ENCODE results near the gene UBE2L3. TPM values are rescaled to one million over a fixed set of nuclear protein-coding genes. Genes with fewer than 3 reads are reported as not detected.

The UBE2L3 gene
- total RNA-seq, 1 experiment from 2014 or later: 44.2 TPM

- Mint-ChIP-seq H3K36me3 (ENCODE audit: insufficient read depth, unreplicated experiment) (peaks cover 32% of the 10 kb centered on the region), H3K27ac (ENCODE audit: low read depth, unreplicated experiment) (no peak overlapping the region), H3K4me1 (ENCODE audit: insufficient read depth, unreplicated experiment) (peaks cover 8% of the 10 kb centered on the region), H3K9me3 (ENCODE audit: unreplicated experiment) (no peaks in the 10 kb centered on the region), H3K4me3 (ENCODE audit: unreplicated experiment) (no peak overlapping the region), H3K27me3 (ENCODE audit: insufficient read depth, unreplicated experiment) (no peaks in the 10 kb centered on the region)
- no peak for DNase-seq (ENCODE audit: unreplicated experiment)
- ChIA-PET CTCF (interaction anchor here (1.0 to 5.8 kb wide), 6 partner anchors 8 to 52 kb away, joined by 3 to 69 read pairs (median 6); partner anchors contain the start of gene SDF2L1), POLR2A (interaction anchor here (0.9 to 4.6 kb wide), 3 partner anchors 11 to 41 kb away, joined by 3 to 80 read pairs (median 3); partner anchors contain the start of gene SDF2L1)
- no peak for TF ChIP-seq CTCF (IDR thresholded peaks at IDR 0.05; ENCODE audit: unreplicated experiment)
- BruUV-seq (replicated peaks): no TSS peak
- intact Hi-C loops (cut with micrococcal nuclease): no loop called here
Measured at GRCh38 chr22:21631025-21631424, 63.5 kb downstream of the UBE2L3 start.

GRCh38 chr22:21632237-21632895 is 64.9 kb downstream of the UBE2L3 start, which contains the start of gene CCDC116:
CCDC116 (plus strand) TSS chr22:21632760; CDS start chr22:21633182, 422 bp downstream.
- POLR2A ChIA-PET: no interaction called here
- Mint-ChIP-seq H3K27me3 (ENCODE audit: insufficient read depth, unreplicated experiment) (no peaks in the 10 kb centered on the region), H3K9me3 (ENCODE audit: unreplicated experiment) (no peaks in the 10 kb centered on the region), H3K36me3 (ENCODE audit: insufficient read depth, unreplicated experiment) (peaks cover 18% of the 10 kb centered on the region), H3K4me1 (ENCODE audit: insufficient read depth, unreplicated experiment) (no peaks in the 10 kb centered on the region), H3K27ac (ENCODE audit: low read depth, unreplicated experiment) (no peak within 1 kb of the TSS), H3K4me3 (ENCODE audit: unreplicated experiment) (no peak within 1 kb of the TSS)
- intact Hi-C loops (cut with micrococcal nuclease): no loop called here
- DNase-seq (ENCODE audit: unreplicated experiment): no peak
- CTCF ChIA-PET: interaction anchor here (2.2 to 5.8 kb wide), 2 partner anchors 10 to 15 kb away, joined by 8 to 69 read pairs; partner anchors contain the start of gene SDF2L1
- no TSS peak for BruUV-seq (replicated peaks)
- TF ChIP-seq CTCF (IDR thresholded peaks at IDR 0.05; ENCODE audit: unreplicated experiment): no peak

GRCh38 chr22:21632931-21633330 is 65.4 kb downstream of the UBE2L3 start:
- POLR2A ChIA-PET: no interaction called here
- H3K4me3 Mint-ChIP-seq (ENCODE audit: unreplicated experiment): no peak overlapping the region

More at GRCh38 chr22:21632931-21633330, 65.4 kb downstream of the UBE2L3 start:
- Mint-ChIP-seq H3K27ac (ENCODE audit: low read depth, unreplicated experiment) (no peak overlapping the region), H3K36me3 (ENCODE audit: insufficient read depth, unreplicated experiment) (peaks cover 12% of the 10 kb centered on the region), H3K9me3 (ENCODE audit: unreplicated experiment) (no peaks in the 10 kb centered on the region), H3K27me3 (ENCODE audit: insufficient read depth, unreplicated experiment) (no peaks in the 10 kb centered on the region), H3K4me1 (ENCODE audit: insufficient read depth, unreplicated experiment) (no peaks in the 10 kb centered on the region)
- no peak for TF ChIP-seq CTCF (IDR thresholded peaks at IDR 0.05; ENCODE audit: unreplicated experiment)
- DNase-seq (ENCODE audit: unreplicated experiment): no peak
- no TSS peak for BruUV-seq (replicated peaks)
- intact Hi-C loops (cut with micrococcal nuclease): no loop called here
- CTCF ChIA-PET: interaction anchor here (5.8 kb wide), 1 partner anchor 9 kb away, joined by 69 read pairs; the partner anchor contains the start of gene SDF2L1
